COLO829 (cell line): ENCODE data around the gene CALN1.

ENCODE experiments used
- DNase-seq: peaks from one replicate; pipeline ENCODE4 v3.0.0; 2012; ENCODE audit warnings: low spot score

The CALN1 gene

DNA sequence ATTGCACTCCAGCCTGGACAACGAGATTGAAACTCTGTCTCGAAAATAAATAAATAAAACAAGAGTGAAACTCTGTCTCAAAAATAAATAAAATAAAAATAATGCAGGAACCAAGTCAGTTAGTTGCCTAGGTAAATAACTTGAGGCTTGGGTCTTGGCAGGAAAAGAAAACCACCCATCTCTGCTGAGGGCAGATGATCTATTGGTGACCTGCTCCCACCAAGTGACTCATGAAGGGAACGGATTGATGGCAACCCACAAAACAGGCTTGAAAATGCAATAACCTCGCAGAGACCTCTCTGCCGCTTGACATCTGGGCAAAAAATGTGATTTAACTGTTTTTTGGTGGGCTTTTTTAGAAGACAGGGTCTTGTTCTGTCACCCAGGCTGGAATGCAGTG is 86.6 kb downstream of the CALN1 start:
- DNase-seq = no peak

DNA sequence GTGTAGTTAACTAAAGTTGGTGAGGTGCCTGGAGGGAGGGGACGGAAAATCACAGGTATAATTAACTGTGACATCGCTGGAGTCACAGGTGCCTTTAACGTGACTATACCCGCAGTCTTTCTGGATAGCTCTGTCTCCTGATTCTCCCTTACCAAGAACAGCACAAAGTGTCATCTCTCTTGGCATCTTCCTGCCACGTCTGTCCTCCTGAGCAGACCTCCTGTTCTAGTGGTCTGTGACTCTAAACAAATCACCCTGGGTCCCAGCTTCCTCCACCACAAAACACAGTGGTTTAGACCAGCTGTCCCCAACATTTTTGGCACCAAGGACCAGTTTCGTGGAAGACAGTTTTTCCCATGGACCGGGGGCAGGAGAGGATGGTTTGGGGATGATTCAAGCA is 90.5 kb downstream of the CALN1 start:
- no peak for DNase-seq

DNA sequence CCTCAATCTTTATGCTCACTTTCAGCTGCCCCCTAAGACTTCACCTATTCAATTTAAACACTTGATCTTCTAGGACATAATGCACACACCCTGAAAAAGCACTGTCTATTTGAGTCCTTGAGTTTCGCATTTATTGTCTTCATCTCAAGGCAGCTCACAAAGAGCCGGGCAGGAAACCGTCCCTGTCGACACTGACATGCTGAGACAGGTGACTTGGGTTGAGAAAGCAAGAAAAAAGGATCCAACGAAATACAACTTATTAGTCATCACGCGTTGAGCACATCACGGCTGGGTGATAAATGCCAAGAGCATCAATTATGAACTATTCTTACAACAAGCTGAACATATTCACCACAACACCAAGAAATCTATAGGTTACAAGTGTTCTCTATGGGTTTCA is 91.1 kb downstream of the CALN1 start:
- no peak for DNase-seq

DNA sequence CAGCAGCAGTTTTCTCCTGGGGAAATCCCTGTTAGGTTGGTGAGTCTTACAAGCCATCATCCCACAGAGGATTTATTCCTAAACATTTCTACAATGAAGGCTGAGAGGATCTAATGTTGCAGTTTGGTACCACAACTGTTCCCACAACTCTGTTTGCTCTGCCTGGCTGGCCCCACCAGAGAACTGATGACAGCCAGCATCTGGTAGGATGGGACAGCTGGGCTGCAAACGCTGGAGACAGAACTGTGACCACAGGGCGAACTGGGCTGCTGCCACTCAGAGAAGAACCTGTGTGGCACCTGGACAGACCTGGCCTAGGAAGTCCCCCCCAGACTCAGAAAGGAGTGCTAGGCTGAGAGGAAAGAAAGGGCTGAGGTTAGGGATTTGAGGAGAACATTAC is 94.8 kb downstream of the CALN1 start:
- DNase-seq = no peak

DNA sequence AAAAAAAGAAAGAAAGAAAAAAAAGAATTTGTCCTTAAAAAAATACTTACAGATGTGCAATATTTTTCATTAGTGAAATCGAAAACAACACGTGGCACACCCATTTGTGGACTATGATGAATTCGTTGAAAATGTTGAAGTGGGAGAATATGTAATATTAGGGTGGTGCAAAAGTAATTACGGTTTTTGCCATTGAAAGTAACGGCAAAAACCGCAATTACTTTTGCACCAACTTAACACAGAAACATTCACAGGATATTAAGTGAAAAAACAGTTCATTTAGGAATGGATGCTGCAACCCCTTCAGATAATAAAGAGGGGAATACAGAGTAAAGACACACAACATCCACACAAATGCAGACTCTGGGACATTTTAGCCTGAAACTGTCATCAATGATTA is 96.0 kb downstream of the CALN1 start:
- no peak for DNase-seq

DNA sequence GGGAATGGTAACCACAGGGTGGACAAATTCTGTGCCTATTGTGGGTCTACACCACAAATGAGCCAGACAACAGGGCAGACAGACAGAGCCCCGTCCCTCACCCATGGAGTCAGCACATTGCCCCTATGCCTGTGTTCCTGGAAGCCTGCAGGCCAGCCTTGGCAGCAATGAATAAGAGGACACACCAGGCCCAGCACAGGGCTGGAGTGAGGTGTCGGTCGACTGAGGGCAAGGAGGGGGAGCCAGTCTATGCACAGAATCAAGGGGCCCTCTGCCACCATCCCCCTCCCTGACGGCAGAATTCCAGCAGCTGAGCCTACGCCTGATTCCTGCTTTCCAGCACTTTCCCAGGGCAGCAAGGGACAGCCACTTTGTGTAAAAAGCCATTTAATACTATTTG is 98.2 kb downstream of the CALN1 start:
- DNase-seq = no peak

DNA sequence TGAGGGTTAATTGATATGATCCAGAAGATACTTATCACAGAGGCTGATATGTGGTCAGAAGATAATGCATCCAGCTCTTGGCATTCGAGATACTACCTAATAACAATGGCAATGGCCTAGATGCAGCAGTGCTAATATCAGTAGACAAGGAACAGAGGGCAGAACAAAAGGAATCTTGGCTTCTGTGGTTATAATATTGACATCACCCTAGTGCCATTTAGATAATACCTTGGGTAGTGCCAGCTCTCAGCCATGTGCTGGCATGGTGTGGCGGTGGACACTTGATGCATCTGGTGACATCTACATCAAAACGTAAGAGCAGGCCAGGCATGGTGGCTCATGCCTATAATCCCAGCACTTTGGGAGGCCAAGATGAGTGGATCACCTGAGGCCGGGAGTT is 101.8 kb downstream of the CALN1 start:
- no peak for DNase-seq

DNA sequence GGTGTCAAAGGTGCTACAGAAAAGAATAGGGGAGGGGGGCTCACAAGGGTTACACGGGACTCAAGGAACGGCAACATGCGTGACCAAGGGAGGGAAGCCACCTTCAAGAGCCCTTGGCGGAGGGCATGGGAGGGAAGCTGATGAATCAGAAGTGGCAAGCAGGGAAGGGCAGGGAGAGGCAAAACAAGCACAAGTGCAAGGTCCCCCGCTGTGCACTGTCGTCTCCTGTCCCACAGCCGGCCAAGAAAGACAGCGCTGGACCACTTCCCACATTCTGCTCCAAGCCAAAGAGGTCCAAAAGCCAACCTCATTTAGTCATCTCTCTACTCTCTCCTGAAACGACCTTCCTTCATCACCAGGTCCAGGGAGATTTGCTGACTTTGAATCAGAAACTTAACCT is 102.7 kb downstream of the CALN1 start:
- DNase-seq = no peak

DNA sequence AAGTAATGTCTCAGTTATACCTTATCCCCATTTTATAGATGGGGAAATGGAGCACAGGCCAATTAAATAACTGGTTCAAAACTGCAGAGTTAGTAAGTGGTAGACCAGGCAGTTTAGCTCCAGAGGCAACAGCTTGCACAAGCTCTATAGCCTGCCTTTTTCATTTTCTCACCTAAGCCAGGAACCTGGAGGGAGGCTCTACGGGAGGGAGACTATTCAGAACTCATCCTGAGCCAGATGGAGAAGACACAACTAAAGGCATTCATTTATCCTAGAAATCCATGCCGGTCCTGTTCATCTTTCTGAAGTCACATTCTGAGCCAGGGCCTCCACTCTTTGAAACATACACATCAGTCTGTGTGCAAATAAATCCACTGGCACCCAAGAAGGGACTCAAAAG is 103.2 kb downstream of the CALN1 start:
- no peak for DNase-seq

DNA sequence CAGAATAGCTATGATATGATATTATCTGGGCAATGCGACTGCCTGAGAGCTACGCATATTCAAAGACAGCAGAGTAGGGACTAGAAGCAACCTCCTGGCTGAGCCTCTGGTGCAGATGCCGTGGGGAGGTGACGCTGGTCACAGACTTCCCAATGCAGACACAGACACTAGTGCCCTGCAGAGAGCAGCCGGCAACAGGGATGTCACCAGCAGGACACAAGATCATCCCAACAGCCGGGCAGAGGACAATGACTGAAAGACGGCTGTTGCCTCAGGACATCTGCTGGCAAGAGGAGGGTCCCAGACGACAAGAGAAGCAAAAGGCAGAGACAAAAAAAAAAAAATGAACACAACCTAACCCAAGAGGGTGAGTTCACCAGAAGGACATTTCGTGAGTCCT is 104.6 kb downstream of the CALN1 start:
- DNase-seq = no peak

DNA sequence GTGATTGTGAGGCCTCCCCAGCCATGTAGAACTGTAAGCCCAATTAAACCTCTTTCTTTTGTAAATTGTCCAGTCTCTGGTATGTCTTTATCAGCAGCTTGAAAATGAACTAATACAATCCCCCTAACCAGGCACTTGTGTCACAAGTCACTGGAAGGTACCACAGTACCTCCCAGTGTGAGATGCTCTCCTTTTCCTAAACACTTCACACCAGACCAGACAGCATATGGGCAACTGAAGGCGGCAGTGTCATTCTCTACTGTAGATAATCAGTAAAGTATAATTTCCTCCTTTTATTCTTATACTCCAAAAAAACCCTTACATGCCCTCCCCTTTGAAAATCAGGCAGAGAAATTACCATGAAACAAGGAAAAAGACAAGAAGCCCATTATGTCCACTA is 113.2 kb downstream of the CALN1 start:
- DNase-seq = no peak

DNA sequence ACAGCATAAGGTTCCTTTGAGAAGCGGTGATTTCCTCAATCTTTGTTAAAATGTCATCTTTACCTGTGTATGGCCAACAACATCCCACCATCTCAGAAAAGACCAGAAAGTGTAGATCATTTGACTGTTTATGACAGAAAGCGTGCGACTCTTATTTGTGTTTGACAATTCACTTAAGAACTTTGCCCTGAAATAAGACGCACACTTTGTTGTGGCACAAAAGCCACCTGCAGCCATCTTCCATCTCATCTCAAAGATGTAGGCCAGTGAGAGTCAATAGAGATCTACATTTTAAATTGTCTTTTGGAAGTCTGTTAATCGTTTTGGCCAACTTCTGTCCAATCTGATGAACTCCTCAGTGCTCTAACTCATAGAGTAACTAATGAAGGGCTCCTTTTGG is 114.0 kb downstream of the CALN1 start:
- no peak for DNase-seq

DNA sequence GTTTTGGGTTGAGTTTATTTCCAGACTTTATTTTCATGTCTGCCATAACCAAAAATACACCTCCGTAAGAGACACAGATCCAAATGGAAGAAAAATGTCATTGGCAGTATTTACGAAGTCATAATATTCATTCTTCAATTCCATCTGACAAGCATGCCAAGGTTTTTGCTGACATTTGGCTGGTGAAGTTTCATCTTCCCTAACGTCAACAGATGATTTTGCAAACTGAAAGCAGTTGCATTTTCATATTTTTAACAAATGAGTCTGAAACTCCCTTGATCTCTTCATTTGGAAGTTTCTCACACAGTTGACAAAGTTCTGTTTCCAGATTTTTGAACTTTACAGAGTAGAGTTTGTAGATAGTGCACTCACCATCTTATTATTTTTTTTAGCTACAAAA is 114.5 kb downstream of the CALN1 start:
- DNase-seq = no peak

DNA sequence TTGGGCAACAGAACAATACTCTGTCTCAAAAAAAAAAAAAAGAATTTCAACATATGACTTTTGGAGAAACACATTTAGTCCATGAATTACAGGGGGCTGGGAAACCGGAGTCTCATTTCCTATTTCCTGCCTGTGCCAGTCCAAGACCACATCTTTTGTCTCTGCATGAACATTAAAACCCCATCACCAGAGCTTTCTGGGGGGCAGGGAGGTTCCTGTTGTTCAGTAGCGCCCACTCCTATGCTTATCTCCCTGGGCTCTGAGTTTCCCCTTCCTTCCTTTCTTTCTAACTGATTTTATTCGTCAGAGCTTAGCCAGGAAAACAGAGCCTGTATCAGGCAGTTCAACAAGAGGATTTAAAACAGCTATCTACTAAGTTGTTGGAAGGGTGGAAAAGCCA is 119.3 kb downstream of the CALN1 start:
- no peak for DNase-seq

DNA sequence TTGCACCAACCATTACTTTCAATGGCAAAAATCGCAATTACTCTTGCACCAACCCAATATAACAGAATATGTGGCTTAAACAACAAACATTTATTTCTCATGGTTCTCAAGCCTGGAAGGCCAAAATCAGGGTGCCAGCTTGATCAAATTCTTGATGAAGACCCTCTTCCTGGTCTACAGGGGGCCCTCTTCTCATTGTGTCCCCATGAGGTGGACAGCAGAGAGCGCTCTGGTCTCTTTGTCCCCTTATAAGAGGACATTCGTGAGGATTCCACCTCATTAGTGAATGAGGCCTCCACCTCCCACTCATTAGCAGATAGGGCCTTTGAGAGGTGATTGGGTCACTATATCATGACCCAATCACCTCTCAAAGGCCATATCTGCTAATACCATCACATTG is 120.0 kb downstream of the CALN1 start:
- no peak for DNase-seq

DNA sequence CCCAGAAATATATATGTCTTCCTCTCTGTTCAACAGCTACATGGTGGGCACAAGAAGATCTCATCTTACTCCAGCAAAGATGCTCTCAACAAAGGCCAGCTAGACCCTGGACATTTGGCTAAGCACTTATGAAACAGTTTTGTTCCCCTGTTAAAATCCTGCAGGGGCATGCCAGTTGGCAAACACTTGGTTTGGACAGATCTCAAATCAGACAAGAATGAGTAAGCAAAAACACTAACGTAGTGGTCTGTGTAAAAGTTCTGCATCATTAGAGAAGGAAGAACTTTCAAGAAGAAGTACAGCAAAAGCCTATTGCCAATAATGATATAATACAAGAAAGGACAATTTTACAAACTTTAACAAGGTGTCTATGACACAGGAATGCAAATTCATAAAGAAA is 125.6 kb downstream of the CALN1 start:
- DNase-seq = no peak

DNA sequence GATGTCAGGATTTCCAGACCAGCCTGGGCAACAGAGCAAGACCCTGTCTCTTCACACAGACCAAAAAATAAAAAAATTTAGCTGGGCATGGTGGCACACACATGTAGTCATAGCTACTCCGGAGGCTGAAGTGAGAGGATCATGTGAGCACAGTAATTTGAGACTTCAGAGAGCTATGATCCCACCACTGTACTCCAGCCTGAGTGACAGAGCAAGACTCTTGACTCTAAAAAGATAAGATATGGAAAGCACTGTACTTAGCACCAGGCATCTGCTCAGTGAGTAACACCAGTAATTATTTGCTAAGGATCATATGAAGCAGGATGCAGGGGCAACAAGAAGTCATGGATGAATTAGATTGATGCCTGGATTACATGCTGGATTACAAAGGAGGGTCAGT is 128.8 kb downstream of the CALN1 start:
- DNase-seq = no peak

DNA sequence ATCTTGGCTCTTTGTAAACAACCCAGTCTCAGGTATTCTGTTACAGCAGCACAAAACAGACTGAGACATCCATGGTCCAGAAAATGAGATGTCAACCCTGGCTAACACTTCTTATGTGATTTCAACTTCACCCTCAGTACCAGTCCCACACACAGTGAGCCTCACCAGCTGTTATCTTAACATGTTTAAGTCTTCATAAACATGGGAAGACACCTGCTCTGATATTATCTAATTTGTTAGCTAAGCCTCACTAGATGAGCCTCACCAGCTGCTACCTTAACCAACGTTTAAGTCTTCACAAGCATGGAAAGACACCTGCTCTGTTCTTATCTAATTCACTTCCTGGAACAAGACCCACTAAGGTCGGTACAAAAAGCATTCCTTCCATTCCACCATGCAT is 130.8 kb downstream of the CALN1 start:
- DNase-seq = no peak

DNA sequence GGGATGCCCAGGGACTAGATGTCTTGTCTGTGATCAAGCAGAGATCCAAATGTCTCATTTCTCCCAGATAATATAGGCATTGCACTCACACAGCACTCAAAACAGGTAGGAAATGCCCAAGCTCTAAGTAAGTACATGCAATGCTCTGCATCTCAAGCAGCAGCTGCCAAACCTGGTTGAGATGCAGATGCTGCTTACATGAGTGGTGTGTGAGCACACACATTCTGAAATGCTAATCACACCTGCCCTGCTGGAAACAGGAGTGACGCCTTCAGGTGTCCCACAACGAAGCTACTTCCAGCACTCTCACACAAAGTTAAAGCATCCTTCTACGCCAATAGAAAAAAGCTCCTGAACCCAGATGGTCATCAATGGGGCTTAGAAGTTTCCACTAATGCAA is 132.9 kb downstream of the CALN1 start:
- no peak for DNase-seq

DNA sequence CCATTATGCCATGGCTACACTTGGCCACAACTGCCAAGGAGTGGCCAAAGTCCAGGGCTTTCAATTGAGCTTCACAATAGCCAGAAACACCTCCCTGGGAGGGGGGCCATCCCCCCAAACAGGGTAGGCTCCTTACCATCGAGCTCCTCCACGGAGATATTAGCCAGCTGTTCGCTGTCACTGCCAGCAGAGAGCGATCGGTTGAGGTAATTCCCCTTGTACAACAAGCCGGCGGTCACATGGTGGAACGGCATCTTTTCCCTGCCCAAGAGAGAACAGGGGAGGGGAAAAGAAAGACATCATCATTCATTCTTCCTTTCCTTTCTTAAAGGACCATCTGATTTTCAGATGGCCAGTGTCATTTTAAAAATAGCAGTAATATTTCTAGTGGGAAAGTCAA is 133.6 kb downstream of the CALN1 start:
- DNase-seq = no peak

DNA sequence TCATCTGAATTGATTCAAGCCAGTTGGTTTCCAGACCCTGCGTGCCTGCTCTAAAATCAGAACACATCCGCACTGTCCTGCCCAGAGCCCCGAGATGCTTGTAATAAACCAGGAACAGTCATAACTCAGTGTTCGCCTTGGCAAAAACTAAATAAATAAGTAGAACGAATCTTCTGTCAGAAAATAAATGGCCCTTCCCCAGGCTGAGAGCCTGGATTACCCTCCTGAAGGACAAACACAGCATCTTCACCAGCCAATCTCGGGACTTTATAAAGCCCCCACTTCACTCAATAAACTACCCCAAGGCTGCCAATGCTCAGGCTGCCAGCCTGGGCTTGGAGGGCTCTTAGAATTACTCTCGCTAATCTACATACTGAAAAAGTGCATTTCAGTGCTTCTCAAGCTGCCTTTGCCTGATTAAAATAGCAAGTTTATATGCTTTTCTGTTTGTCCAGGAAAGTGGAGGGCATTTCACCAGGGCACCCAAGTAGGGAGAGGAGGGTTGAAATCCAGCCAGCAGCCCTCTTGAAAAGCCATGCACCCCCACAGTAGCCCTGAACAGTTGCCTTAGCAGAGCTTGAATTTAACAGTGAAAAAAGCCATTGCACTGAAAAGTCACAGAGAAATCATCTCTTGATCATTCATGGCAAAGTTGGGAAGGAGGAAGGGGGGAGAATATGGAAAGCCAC is 136.6 kb downstream of the CALN1 start:
- no peak for DNase-seq

DNA sequence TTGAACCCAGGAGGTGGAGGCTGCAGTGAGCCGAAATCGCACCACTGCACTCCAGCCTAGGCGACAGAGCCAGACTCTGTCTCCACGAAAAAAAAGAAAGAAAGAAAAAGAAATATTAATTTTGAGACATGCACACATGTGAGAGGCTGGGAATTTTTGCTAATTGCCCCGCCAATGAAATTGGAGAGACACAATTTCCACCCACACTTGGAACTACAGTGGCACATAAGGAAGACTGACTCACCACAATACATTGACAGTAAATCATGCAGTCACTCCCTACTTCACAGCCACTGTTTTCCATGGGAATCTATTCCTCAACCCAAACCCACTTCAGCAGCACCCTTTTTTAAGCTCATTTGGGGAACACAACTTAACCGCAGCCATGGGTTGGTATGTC is 139.7 kb downstream of the CALN1 start:
- DNase-seq = no peak

DNA sequence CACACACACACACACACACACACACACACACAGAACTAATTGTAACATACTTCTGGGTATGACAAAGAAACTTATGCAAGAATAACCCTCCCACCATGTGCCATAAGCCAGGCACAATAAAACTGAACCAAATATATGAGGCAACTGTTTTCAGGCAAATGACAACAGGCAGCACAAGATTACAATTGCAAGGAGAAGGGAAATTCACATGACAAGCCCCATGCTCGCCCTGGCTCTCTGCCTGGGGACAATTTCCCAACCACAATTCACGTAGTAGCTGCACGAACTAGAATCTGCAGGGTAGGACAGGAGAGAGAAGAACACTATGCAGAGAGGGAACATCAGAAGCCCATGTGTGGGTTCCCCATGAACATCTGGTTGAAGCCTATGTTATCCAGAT is 143.3 kb downstream of the CALN1 start:
- DNase-seq = no peak

DNA sequence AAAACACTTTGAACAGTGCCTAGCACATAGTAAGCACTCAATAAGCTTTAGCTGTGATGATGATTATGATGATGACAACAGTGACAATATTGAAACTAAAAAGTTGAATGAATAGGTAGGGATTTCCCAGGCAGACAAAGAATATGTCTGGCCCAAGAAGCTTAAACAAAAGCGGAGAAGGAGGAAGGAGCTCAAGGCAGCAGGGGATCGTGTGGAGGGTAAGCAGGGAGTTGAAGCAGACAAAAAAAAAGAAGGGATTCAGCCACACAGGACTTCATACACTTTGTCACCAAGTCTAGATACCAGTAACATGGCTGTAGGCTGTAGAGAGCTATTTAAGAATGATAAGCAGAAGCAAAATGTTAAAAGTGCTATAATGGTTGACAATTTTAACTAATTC is 144.0 kb downstream of the CALN1 start:
- DNase-seq = no peak

DNA sequence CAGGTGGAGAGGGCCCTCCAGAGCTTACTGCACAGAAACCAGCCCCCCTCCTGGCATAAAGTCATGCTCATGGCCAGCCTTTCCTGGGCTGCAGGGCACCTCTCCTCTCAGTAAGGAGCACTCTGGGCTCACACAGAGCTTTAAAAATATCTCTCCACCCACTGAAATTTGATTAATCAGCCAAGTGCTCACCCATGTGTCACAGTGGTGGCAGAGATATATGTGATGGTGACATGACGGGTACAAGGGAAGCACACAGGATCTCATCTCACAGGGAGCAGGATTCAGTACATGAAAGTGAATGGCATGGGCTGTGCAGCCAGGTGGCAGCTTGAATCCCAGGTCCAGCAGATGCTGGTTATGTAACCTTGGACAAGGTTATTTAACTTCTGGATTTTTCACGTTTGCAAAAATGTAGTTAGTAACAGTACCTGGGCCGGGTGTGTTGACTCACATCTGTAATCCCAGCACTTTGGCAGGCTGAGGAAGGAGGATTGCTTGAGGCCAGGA is 144.8 kb downstream of the CALN1 start:
- DNase-seq = no peak
